GM21526 (cell line): ENCODE data around the gene ARHGEF1.

ENCODE experiments used
- ATAC-seq: cut with Tn5 transposase; IDR thresholded peaks from one replicate; pipeline ENCODE4 v1.9.1; 2021; ENCODE audit warnings: moderate library complexity; ENCODE audit not compliant: unreplicated experiment, low FRiP score

The ARHGEF1 gene

DNA sequence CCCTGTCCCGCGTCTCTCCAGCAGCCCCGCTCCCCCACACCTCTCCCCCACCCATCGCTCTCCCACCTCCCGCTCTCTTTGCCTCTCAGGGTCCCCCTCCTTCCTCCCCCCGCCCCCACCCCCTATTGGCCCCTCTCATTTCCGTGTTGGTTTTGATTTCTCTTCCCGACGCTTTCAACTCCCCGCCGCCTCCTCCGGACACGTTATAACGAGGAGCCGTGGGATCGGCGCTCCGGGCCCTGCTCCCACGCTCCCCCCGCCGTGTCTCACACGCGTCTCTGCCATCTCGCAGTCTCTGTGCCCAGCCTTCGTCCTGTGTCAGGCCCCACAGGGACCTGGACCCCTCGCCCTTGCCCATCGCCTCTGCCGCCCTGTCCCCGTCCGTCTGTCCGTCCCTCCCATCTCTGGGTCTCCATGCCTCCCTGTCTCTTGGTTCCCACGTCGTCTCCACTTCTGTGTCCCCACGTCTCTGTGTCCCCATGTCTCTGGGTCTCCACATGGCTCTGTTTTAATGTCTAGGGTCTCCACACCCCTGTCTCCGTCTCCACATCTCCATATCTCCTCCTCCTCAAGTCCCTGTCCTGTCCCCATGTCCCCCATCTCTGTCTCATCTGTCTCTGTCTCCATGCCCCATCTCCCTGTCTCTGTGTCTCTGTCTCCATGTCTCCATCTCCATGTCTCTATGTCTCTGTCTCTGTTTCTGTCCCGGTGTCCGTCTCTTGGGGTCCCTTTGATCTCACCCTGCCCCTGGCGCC is 32.2 kb downstream of the ARHGEF1 start:
- ATAC-seq = no peak

DNA sequence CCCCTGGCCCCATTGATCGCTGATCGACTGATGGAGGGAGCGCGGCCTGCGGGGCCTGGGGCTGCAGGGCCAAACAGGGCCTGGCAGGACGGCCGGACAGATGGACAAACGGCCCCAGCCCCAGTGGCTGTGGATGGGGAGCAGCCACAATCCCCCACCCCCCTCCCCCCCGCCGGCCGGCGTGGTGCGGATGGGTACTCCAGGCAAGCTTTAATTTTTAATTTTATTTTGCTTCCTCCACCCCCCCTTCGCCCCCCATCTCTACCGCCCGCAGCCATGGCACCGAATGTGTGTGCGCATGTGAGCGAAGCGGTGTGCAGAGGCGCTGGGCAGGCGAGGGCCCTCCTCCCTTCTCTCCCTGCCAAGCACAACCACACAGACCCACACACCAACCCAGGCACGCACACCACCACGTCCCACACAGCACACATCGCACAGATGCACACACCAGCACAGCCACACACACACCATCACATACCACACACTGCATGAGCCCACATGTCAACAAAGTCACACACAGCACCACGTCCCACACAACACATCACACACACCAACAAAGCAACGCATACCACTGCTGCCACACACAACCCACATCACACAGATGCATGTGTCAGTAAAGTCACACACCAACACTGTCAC is 32.9 kb downstream of the ARHGEF1 start:
- no peak for ATAC-seq

DNA sequence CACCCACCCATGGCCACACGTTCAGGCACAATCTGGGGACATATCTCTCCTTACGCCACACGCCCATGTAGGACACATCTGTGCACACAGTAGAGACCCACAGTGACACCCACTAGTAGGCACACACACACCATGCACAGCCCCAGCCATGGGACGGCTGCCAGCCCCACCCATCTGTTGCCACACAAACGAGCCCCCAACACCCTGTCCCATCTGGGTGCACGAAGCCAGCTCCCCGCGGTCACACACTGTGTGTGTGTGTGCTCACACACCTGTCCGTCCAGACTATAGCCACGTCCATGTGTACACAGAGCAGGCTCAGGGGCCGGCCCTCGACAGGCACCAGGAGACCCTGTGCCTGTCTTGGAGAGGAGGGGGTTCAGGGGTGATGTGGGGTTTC is 34.7 kb downstream of the ARHGEF1 start:
- no peak for ATAC-seq

DNA sequence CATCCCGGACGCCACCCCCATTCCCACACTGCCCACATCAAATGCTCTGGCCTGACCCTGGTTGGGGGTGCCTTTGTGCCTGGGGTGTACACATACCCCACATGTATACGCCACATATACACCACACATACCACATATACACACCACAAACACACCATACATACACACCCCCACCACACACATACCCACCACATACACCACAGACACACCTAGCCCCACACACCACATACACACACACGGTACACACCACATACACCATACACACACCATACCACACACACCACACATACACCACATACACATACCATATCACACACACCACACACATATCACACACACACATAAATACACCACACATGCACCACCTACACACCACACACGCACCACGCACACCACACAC is 35.1 kb downstream of the ARHGEF1 start:
- no peak for ATAC-seq

DNA sequence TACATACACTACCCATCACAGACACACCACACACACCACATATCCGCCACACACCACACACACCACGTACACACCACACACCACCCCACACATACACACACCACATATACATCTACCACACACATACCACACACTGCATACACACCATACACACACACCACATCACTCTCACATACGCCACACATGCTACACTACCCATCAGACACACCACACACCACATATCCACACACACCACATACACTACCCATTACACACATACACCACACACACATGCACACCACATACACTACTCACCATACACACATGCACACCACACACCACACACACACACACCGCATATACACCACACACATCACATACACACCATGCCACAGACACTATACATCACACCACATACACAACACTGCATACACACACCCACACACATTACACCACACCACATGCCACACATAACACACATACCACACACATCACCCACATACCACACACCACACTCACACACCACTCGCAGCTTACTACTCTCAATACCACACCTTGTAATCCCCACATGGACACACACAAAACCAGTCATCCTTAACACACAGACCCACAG is 35.8 kb downstream of the ARHGEF1 start:
- no peak for ATAC-seq

DNA sequence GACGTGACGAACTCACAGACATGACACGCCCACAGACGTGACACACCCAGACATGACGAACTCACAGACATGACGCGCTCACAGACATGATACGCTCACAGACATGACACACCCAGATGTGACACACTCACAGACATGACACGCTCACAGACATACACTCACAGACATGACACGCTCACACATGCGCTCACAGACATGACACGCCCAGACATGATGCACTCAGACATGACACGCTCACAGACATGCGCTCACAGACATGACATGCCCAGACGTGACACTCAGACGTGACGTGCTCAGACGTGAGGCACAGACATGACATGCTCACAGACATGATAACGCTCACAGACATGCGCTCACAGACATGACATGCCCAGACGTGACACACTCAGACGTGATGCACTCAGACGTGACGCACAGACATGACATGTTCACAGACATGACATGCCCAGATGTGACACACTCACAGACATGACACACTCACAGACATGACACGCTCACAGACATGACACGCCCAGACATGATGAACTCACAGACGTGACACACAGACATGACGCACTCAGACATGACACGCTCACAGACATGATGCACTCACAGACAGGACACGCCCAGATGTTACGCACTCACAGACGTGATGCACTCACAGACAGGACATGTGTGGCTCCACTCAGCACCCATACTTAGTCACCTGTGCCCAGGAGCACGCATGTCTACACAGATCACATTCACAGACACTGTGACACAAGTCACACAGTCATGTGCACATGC is 37.1 kb downstream of the ARHGEF1 start:
- no peak for ATAC-seq

DNA sequence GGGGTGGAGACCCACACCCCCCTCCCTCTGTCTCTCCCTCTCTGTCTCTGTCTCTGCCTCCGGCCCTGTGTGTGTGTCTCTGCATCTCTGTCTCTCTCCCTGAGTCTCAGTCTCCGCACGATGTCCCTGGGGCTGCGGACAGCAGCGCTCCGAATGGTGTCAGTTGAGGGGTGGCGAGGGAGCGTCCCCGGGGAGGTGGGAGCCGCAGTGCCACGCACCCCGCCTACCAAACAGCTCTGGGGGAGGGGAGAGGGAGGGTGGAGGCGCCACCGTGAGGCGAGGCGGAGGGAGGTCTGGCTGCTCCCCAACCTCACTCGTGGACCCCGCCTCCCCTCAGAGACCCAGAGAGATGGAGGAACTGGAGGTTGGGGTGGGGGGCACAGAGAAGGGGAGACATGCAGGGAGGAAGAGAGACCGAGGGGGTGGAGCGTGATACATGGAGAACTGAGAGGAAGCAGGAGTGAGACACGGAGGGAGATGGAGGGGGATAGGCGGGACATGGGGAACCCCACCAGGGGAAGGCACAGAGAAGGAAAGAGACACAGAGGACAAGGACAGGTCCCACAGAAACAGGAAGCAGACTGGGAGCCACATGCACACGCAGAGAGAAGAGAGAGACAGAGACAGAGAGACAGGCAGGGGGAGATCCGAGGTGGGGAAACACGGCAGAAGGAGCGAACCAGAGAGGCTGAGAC is 38.0 kb downstream of the ARHGEF1 start:
- ATAC-seq = no peak

DNA sequence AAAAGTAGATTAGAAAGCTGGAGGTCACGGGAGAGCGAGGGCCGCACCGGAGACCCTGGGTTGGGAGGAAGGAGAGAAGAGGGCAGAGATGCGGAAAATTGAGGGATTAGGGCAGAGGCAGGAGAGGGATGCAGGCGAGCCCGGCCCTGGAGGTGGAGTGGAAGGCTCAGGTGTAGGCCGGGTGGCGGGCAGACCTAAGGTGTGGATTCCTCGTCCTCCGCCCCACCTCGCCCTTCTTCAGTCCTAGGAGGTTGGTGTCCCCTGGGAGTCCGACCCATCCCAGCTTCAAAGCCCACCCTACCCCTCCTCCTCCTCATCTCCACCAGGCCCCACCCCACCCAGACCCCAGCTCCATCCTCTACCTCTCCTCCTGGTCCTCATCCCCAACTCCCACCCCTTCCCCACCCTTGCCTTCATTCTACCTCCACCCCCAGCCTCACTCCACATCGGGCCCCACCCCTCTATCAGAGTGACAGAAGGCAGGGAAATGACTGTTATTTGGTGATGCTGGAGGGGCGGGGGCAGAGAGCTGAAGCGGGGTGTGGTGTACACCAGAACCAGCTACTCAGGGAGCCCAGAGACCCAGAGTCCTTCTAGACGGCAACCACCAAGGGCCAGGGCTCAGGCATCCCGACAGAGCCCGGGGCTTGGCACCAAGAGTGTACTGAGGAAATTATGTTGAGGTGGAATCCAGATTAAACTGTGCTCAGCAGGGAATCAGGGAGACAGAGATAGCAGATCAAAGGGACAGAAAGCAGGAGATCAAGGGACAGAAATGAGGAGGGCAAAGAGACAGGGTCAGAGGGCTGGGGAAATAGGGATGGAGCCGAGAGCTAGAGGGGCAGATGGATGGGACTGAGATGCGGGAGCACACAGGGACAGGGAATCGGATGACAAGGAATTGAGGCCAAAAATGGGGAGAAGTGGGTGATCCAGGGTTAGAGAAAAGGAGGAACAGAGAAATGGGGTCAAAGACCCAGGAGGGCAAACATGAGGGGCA is 38.9 kb downstream of the ARHGEF1 start:
- no peak for ATAC-seq

DNA sequence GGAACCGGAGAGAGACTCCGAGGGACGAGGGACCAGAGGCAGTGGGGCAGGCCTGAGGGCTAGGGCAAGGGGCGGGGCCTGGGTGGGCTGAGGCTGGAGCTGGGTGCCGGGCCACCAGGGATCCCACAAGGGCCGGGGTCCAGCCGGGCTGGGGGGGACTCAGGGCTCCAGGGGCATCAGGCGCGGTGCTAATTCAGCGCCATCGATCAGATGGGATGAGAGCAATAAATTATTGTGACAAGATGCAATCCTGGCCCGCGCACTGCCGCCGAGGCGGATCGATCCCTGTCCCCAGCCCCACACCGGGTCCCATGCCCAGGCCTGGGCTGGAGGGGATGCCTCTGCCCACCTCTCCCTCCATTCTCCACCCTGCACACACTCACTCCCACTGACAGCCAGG is 39.6 kb downstream of the ARHGEF1 start:
- ATAC-seq = no peak

DNA sequence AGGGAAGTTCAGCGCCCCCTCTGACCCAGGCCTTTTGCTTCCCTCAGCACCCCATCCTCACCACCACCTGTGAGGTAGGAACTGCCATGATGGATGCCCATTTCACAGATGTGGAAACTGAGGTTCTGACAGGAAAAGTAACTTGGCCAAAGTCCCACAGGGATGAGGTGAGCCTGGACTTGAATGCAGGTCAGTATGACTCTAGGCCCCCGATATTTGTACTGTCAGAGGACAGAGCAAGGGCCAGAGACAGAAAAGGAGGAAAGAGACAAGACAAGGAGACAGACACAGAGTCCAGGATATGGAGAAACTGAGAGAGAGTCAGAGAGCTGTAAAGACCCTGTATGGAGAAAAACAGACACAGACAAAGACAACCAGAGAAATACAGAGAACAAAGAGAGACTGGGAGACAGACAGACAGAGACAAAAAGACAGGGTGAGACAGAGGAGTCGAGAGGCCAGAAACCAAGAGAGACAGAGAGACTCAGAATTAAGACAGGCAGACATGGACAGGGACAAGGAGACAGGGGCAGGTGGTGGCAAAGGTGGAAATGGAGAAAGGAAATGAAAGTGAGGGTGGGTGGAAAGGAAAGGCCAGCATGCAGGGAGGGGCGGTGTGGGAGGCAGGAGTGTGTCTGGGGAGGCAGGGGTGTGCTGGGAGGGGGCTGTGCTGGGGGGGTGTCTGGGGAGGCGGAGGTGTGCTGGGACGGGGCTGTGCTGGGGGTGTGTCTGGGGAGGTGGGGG is 40.2 kb downstream of the ARHGEF1 start:
- no peak for ATAC-seq

DNA sequence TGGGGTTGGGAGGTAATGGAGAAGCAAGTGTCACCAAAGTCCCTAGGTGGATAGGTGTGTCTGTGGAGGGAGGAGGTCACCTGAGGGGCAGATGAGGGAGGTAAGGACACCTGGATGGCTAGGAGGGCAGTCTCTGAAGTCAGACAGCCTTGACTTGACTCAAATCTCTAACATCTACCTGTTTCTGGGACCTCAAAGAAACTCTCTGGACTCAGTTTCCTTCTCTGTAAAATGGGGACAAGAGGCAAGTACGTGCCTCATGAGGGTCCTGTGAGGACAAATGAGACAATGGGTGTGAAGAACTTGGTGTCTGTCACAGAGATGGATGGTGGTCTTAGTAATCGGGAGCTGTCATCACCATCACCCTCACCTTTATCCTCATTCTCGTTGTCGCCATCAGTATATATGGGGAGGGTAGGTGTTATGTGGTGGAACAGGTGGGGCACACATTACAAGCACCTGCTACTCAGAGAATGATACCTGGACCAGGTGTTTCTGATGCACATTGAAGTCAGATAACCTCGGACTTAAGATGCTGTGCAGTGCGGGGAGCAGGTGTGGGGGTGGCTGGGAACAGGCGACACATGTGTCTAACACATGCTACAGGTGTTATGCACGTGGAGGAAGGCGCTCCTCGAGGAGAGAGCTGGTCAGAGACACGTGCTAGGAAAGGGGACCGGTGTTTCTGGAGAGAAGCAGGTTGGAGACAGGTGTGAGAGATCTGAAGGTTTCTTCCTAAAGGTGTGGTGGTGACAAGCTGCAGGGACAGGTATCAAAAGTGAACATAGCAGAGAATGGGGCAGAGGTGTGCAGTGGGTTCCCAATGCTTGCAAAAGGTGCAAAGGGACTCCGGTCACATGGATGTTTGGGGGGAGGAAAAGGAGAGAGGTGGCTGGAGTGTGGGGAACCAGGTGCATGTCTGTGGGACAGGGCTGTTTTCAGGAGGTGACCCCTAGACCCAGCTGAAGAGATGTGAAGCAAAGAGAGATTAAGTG is 41.5 kb downstream of the ARHGEF1 start:
- no peak for ATAC-seq

DNA sequence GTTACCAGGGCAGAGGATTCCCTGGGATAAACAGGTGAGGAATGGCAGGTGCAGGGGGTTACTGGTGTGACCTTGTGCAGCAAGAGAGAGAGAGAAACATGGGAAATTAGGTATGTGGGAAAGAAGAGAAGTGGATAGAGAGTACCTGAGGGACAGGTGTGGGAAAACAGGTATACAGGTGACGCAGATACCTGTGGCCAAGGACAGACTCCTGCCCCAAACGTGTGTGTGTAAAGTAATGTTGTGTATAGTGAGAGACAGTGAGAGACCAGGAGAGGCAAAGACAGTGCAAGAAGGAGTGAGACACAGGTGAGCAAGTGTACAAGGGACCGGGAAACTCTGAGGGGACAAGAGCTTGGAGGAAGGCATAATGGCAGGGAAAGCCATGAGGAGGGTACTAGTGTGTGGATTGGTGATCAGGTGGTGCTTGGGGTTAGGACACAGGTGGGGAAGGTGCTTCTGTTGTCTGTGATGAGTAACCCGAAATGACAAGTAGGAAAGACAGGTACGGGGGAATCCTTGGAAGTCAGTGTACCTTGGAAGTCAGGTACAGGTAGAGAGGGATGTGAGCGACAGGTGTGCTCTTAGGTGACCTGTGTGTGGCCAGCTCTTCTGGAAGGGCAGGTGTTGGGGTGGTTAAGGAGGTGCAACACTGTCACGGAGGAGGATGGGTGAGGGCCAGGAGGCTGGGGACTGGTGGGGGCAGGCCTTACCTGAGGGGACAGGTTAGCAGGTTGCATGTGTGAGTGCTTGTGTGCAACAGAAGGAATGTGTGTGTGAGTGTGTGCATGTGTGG is 42.4 kb downstream of the ARHGEF1 start:
- ATAC-seq = no peak

DNA sequence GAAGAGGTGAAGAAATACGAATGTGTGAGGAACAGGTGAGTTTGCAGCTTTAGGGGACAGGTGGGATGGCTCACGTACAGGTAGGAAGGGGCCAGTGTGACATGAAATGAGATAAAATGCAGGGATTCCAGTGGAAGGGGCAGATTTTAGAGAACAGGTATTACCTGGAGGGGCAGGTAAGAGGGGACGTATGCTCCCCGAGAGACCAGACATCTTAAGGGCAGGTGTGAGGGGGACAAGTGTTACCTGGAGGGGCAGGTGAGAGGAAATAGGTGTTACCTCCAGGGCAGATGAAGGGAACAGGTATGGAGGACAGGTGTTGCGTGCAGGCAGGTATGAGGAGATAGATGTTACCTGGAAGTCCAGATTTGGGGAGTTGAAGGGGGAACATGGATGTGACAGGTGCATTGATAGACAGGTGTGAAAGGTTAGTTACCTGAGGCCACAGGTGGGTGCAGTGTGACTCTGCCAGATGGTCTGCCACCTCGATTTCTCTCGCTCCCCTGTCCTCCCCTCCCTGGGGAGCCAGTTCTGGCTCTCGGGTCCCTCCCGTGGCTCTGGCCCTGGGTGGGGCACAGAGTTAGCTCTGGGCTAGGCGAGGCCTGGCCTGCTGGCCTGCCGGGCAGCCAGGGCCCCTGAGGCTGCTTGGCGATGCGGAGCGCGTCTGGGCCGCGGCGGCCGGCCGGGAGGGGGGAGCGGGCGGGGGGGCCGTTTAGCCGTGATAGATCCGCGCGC is 43.2 kb downstream of the ARHGEF1 start:
- ATAC-seq = no peak

DNA sequence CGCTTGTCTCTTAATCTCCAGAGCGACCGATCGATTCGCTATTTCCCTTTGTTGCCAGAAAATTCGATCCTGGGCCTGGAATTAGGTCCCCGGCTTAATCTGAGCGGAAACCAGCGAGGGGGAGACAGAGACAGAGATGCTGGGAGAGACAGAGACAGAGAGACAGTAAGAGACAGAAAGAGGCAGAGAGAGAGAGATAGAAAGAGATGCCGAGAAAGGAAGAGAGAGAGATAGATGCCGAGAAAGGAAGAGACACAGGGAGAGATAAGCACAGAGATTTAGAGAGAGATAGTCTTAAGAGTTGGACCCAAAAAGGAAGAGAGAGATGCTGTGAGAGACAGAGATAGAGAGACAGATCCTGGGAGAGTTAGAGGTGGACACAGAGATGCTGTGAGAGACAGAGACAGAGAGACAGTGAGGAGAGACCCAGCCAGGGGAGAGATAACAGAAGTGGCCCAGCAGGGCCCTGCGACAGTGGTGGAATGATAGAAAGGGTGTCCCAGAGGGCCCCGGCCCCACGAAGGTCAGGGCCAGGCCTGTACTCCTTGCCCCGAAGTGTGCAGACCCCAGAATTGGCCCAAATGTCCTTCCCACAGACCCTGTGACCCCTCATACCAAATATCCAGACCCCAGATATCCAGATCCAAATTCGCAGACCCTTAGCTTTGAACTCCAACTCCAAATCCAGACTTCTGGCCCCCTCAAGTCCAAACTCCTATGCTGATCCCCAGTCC is 43.9 kb downstream of the ARHGEF1 start:
- ATAC-seq = no peak

DNA sequence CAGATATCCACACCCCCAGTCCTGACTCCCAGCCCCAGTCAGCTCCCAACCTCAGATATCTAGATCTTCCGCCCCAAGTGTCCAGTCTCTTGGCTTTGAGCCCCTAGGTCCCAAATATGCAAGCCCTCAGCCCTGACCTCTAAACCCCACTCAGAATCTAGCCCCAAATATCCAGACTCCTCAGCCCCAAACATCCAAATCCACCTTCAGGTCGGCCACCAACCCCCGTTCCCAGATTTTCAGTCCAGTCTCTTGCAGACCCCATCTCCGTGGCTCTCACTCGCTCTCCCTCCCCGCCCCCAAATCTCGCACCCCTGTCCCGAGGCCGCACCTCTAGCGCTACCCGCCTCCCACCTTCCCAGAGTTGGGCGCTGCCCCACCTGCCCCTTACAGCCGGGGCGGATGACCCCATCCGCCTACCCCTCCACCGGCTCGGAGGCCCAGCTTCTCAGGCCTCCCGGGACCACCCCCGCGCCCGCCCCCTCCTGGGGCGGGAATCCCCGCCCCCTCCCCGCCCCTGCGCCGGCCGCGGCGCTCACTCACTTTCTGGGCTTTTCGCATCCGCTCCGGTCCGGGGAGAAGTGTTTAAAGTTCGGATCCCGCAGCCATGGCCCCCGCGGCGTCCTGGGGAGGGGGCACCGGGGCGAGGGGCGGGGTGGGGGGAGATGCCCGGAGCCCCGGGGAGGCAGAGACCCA is 44.7 kb downstream of the ARHGEF1 start:
- no peak for ATAC-seq
